ENCODE data around the gene EARS2. TPM values are rescaled to one million over a fixed set of nuclear protein-coding genes. Genes with fewer than 3 reads are reported as not detected.

EARS2 gene
- total and polyA plus RNA-seq, 4 donors, result 17.7 to 25.7 (median 22.3) TPM

GRCh38 chr16:23500212-23500861 is 56.8 kb downstream of the EARS2 start:
- Histone ChIP-seq H3K9ac (ENCODE audit: insufficient read depth in 1 of 2, low read length in 2 of 2) (no peak overlapping the region), H3K27me3 (ENCODE audit: control insufficient read depth in 3 of 3, insufficient read depth in 3 of 3, low read length in 2 of 3) (no peaks in the 10 kb centered on the region), H3K36me3 (ENCODE audit: control insufficient read depth in 4 of 4, insufficient read depth in 4 of 4, low read length in 4 of 4) (peaks cover 0 to 8% (median 6%) of the 10 kb centered on the region in 4 donors), H3K27ac (ENCODE audit: low read depth in 1 of 2, low read length in 1 of 2) (no peak overlapping the region), H3K9me3 (ENCODE audit: control insufficient read depth in 4 of 4, insufficient read depth in 3 of 4, low read length in 3 of 4) (no peaks in the 10 kb centered on the region), H3K4me3 (no peak overlapping the region), H3K4me1 (ENCODE audit: control insufficient read depth in 5 of 5, insufficient read depth in 5 of 5, low read length in 5 of 5) (peaks cover 5 to 34% (median 13%) of the 10 kb centered on the region in 5 donors)
- WGBS, 2 donors, result 94% methylated on average over 20 of the region's 20 CpGs
- ATAC-seq (ENCODE audit: insufficient read depth, low FRiP score), result no peak
- TF ChIP-seq CTCF (IDR thresholded peaks at IDR 0.05; ENCODE audit: control extremely low read depth, extremely low read depth), result no peak
- DNase-seq, result no peak

GRCh38 chr16:23499801-23500200 is 57.3 kb downstream of the EARS2 start:
- DNase-seq (no peak), ATAC-seq (ENCODE audit: insufficient read depth, low FRiP score) (no peak)
- Histone ChIP-seq H3K27me3 (ENCODE audit: control insufficient read depth in 3 of 3, insufficient read depth in 3 of 3, low read length in 2 of 3) (no peaks in the 10 kb centered on the region), H3K9me3 (ENCODE audit: control insufficient read depth in 4 of 4, insufficient read depth in 3 of 4, low read length in 3 of 4) (no peaks in the 10 kb centered on the region), H3K27ac (ENCODE audit: low read depth in 1 of 2, low read length in 1 of 2) (no peak overlapping the region), H3K4me1 (ENCODE audit: control insufficient read depth in 5 of 5, insufficient read depth in 5 of 5, low read length in 5 of 5) (peaks cover 5 to 32% (median 9%) of the 10 kb centered on the region in 5 donors), H3K9ac (ENCODE audit: insufficient read depth in 1 of 2, low read length in 2 of 2) (no peak overlapping the region), H3K4me3 (no peak overlapping the region), H3K36me3 (ENCODE audit: control insufficient read depth in 4 of 4, insufficient read depth in 4 of 4, low read length in 4 of 4) (peaks cover 0 to 12% (median 7%) of the 10 kb centered on the region in 4 donors)
- 86 to 90% methylated on average over 7 of the region's 7 CpGs for WGBS, 2 donors
- TF ChIP-seq CTCF (IDR thresholded peaks at IDR 0.05; ENCODE audit: control extremely low read depth, extremely low read depth), result no peak

GRCh38 chr16:23498863-23499262 is 58.3 kb downstream of the EARS2 start:
- peaks cover 0 to 28% (median 3%) of the 10 kb centered on the region in 5 donors for H3K4me1 ChIP-seq (ENCODE audit: control insufficient read depth in 5 of 5, insufficient read depth in 5 of 5, low read length in 5 of 5)
- no peak overlapping the region for H3K4me3 ChIP-seq
- TF ChIP-seq CTCF (IDR thresholded peaks at IDR 0.05; ENCODE audit: control extremely low read depth, extremely low read depth), result no peak
- H3K27ac ChIP-seq (ENCODE audit: low read depth in 1 of 2, low read length in 1 of 2), result peak overlapping the region in 1 of 2 donors; percentile 29
- H3K36me3 ChIP-seq (ENCODE audit: control insufficient read depth in 4 of 4, insufficient read depth in 4 of 4, low read length in 4 of 4), result peaks cover 0 to 16% (median 13%) of the 10 kb centered on the region in 4 donors
- DNase-seq (no peak), ATAC-seq (ENCODE audit: insufficient read depth, low FRiP score) (no peak)
- H3K27me3 ChIP-seq (ENCODE audit: control insufficient read depth in 3 of 3, insufficient read depth in 3 of 3, low read length in 2 of 3), result no peaks in the 10 kb centered on the region
- no peaks in the 10 kb centered on the region for H3K9me3 ChIP-seq (ENCODE audit: control insufficient read depth in 4 of 4, insufficient read depth in 3 of 4, low read length in 3 of 4)
- H3K9ac ChIP-seq (ENCODE audit: insufficient read depth in 1 of 2, low read length in 2 of 2), result no peak overlapping the region
- 93 to 98% methylated on average over 11 of the region's 11 CpGs for WGBS, 2 donors

- TF ChIP-seq CTCF (IDR thresholded peaks at IDR 0.05; ENCODE audit: control extremely low read depth, extremely low read depth), result no peak
- Histone ChIP-seq H3K9me3 (ENCODE audit: control insufficient read depth in 4 of 4, insufficient read depth in 3 of 4, low read length in 3 of 4) (no peaks in the 10 kb centered on the region), H3K36me3 (ENCODE audit: control insufficient read depth in 4 of 4, insufficient read depth in 4 of 4, low read length in 4 of 4) (peaks cover 0 to 29% (median 25%) of the 10 kb centered on the region in 4 donors), H3K4me1 (ENCODE audit: control insufficient read depth in 5 of 5, insufficient read depth in 5 of 5, low read length in 5 of 5) (peaks cover 0 to 27% (median 9%) of the 10 kb centered on the region in 5 donors), H3K4me3 (no peak overlapping the region), H3K27me3 (ENCODE audit: control insufficient read depth in 3 of 3, insufficient read depth in 3 of 3, low read length in 2 of 3) (no peaks in the 10 kb centered on the region), H3K9ac (ENCODE audit: insufficient read depth in 1 of 2, low read length in 2 of 2) (no peak overlapping the region), H3K27ac (ENCODE audit: low read depth in 1 of 2, low read length in 1 of 2) (peak overlapping the region; percentile 12 to 93)
- 67 to 82% methylated on average over 6 of the region's 6 CpGs for WGBS, 2 donors
- ATAC-seq (ENCODE audit: insufficient read depth, low FRiP score) (no peak), DNase-seq (no peak)
Observed at GRCh38 chr16:23497543-23497868, 59.6 kb downstream of the EARS2 start.

Measured in lung (tissue), 12 donors.